ENCODE measurements around the gene UBE2L5. TPM values are rescaled to one million over a fixed set of nuclear protein-coding genes. Genes with fewer than 3 reads are reported as not detected.
A peak's percentile ranks its signal among the peaks of the same experiment; 100 is the strongest.

Gene UBE2L5
- polyA plus RNA-seq, 3 donors = 0.46 to 1.1 (median 0.47) TPM

- peak in 1 of 3 donors; percentile 38 for DNase-seq (ENCODE audit: low read depth in 3 of 3, low spot score in 2 of 3)
These were observed 18.8 kb upstream of the UBE2L5 start for GRCh38 chr13:30403456-30403855.

GRCh38 chr13:30404207-30404606 lies 18.1 kb upstream of the UBE2L5 start:
- DNase-seq (ENCODE audit: low read depth in 3 of 3, low spot score in 2 of 3) = no peak

- DNase-seq (ENCODE audit: low read depth in 3 of 3, low spot score in 2 of 3) = no peak
These were observed 15.4 kb upstream of the UBE2L5 start for GRCh38 chr13:30406779-30407416.

- DNase-seq (ENCODE audit: low read depth in 3 of 3, low spot score in 2 of 3) = peak in 2 of 3 donors; percentile 78 to 84
These were observed 13.8 kb upstream of the UBE2L5 start for GRCh38 chr13:30408319-30409101.

- DNase-seq (ENCODE audit: low read depth in 3 of 3, low spot score in 2 of 3) = no peak
These were observed 12.2 kb upstream of the UBE2L5 start for GRCh38 chr13:30409886-30410704.

GRCh38 chr13:30410705-30411125 lies 11.6 kb upstream of the UBE2L5 start:
- no peak for DNase-seq (ENCODE audit: low read depth in 3 of 3, low spot score in 2 of 3)

GRCh38 chr13:30412346-30412745 lies 9.9 kb upstream of the UBE2L5 start:
- no peak for DNase-seq (ENCODE audit: low read depth in 3 of 3, low spot score in 2 of 3)

- DNase-seq (ENCODE audit: low read depth in 3 of 3, low spot score in 2 of 3) = no peak
These were observed 8.5 kb upstream of the UBE2L5 start for GRCh38 chr13:30413842-30414241.

GRCh38 chr13:30415430-30416030 lies 6.8 kb upstream of the UBE2L5 start:
- DNase-seq (ENCODE audit: low read depth in 3 of 3, low spot score in 2 of 3) = no peak

- DNase-seq (ENCODE audit: low read depth in 3 of 3, low spot score in 2 of 3) = no peak
These were observed 5.8 kb upstream of the UBE2L5 start for GRCh38 chr13:30416471-30416870.

- DNase-seq (ENCODE audit: low read depth in 3 of 3, low spot score in 2 of 3) = no peak
These were observed 4.1 kb upstream of the UBE2L5 start for GRCh38 chr13:30418075-30418716.

GRCh38 chr13:30418717-30419459 lies 3.4 kb upstream of the UBE2L5 start:
- no peak for DNase-seq (ENCODE audit: low read depth in 3 of 3, low spot score in 2 of 3)

GRCh38 chr13:30421093-30422053 lies 920 bp upstream of the UBE2L5 start:
- DNase-seq (ENCODE audit: low read depth in 3 of 3, low spot score in 2 of 3) = peak in 2 of 3 donors; percentile 65 to 69

- no peak for DNase-seq (ENCODE audit: low read depth in 3 of 3, low spot score in 2 of 3)
These were observed 1.6 kb downstream of the UBE2L5 start for GRCh38 chr13:30423891-30424290.

GRCh38 chr13:30429235-30429634 lies 6.9 kb downstream of the UBE2L5 start:
- DNase-seq (ENCODE audit: low read depth in 3 of 3, low spot score in 2 of 3) = no peak

GRCh38 chr13:30429721-30430694 lies 7.7 kb downstream of the UBE2L5 start:
- DNase-seq (ENCODE audit: low read depth in 3 of 3, low spot score in 2 of 3) = no peak

- DNase-seq (ENCODE audit: low read depth in 3 of 3, low spot score in 2 of 3) = no peak
These were observed 9.1 kb downstream of the UBE2L5 start for GRCh38 chr13:30431269-30431940.
